ENCODE data around the gene OXTR. TPM values are rescaled to one million over a fixed set of nuclear protein-coding genes. Genes with fewer than 3 reads are reported as not detected.

Gene OXTR
- total RNA-seq, result 1.1 and 12.3 TPM in 2 replicates

GRCh38 chr3:8769088-8769822, at the start of gene OXTR:
OXTR (minus strand) TSS chr3:8769613; CDS start chr3:8768187, 1,426 bp downstream.

GRCh38 chr3:8733332-8734094, 35.9 kb downstream of the OXTR start, which contains the start of gene CAV3:
CAV3 (plus strand) TSS chr3:8733802; CDS start chr3:8733877, 75 bp downstream.

Other genes with a start within 250 kb of the OXTR start
- not detected in 2 replicates for gene SSUH2, start 124.8 kb downstream of the OXTR start, total RNA-seq
- gene CAV3, start 35.8 kb downstream of the OXTR start, total RNA-seq, result not detected in 2 replicates
- 4.2 and 21.0 TPM in 2 replicates for gene RAD18, start 193.9 kb upstream of the OXTR start, total RNA-seq